Retina (tissue), 1 donor: ENCODE data around the gene NFIA.

Experiments
- DNase-seq: peaks from one replicate; pipeline ENCODE4 v3.0.0-alpha.2; 2016

NFIA gene

GRCh38 chr1:61082311-61083012 lies at the start of gene NFIA:
Gene NFIA, plus strand, starts transcription at chr1:61082561.
- DNase-seq = peak; percentile 82

GRCh38 chr1:61035880-61036279 lies 46.5 kb upstream of the NFIA start:
- DNase-seq = no peak

GRCh38 chr1:61042466-61043009 lies 39.8 kb upstream of the NFIA start:
- no peak for DNase-seq

- DNase-seq = peak; percentile 91
Measured at GRCh38 chr1:61043010-61043820, 39.1 kb upstream of the NFIA start.

GRCh38 chr1:61046434-61046833 lies 35.9 kb upstream of the NFIA start:
- no peak for DNase-seq

GRCh38 chr1:61047061-61047460 lies 35.3 kb upstream of the NFIA start:
- DNase-seq = no peak

- peak; percentile 92 for DNase-seq
Measured at GRCh38 chr1:61049850-61050540, 32.4 kb upstream of the NFIA start.

- DNase-seq = peak; percentile 63
Measured at GRCh38 chr1:61050541-61051442, 31.6 kb upstream of the NFIA start.

- peak; percentile 19 for DNase-seq
Measured at GRCh38 chr1:61051443-61051718, 31.0 kb upstream of the NFIA start.

- DNase-seq = peak; percentile 55
Measured at GRCh38 chr1:61051719-61052394, 30.5 kb upstream of the NFIA start.

- DNase-seq = peak; percentile 44
Measured at GRCh38 chr1:61052395-61053225, 29.8 kb upstream of the NFIA start.

- peak; percentile 51 for DNase-seq
Measured at GRCh38 chr1:61053226-61053711, 29.1 kb upstream of the NFIA start.

GRCh38 chr1:61053712-61054600 lies 28.4 kb upstream of the NFIA start:
- peak; percentile 75 for DNase-seq

- DNase-seq = peak; percentile 36
Measured at GRCh38 chr1:61054601-61054993, 27.8 kb upstream of the NFIA start.

- DNase-seq = no peak
Measured at GRCh38 chr1:61055110-61055614, 27.2 kb upstream of the NFIA start.

- no peak for DNase-seq
Measured at GRCh38 chr1:61056196-61056572, 26.2 kb upstream of the NFIA start.

- peak; percentile 89 for DNase-seq
Measured at GRCh38 chr1:61056573-61057439, 25.6 kb upstream of the NFIA start.

GRCh38 chr1:61058483-61059245 lies 23.7 kb upstream of the NFIA start:
- no peak for DNase-seq
